Lung (tissue), 12 donors: Measurements from ENCODE around the gene GBX2. TPM values are rescaled to one million over a fixed set of nuclear protein-coding genes. Genes with fewer than 3 reads are reported as not detected.

Source experiments
- ATAC-seq: fragments of 200-7000 bp; cut with Tn5 transposase; one replicate; pipeline ENCODE4 v1.9.1; 2020; ENCODE audit warnings: moderate number of reproducible peaks; ENCODE audit not compliant: insufficient read depth, low FRiP score
- DNase-seq, 3 donors: peaks; one replicate each; pipeline ENCODE4 v3.0.0-alpha.2; 2013 to 2017
- H3K27ac ChIP-seq, 2 donors: one replicate each; pipeline ENCODE4 v1.5.1; 2013; ENCODE audit warnings: mild to moderate bottlenecking in 2 of 2, moderate library complexity in 2 of 2, control low read depth in 1 of 2, inconsistent platforms in 1 of 2, low read depth in 1 of 2, low read length in 1 of 2
- H3K27me3 ChIP-seq, 3 donors: one replicate each; pipeline ENCODE4 v1.5.1; 2013; ENCODE audit warnings: low read length in 2 of 3; ENCODE audit not compliant: control insufficient read depth in 3 of 3, insufficient read depth in 3 of 3
- H3K36me3 ChIP-seq, 4 donors: one replicate each; pipeline ENCODE4 v1.5.1; 2013; ENCODE audit warnings: low read length in 4 of 4, mild to moderate bottlenecking in 1 of 4, moderate library complexity in 1 of 4; ENCODE audit not compliant: control insufficient read depth in 4 of 4, insufficient read depth in 4 of 4
- H3K4me1 ChIP-seq, 5 donors: one replicate each; pipeline ENCODE4 v1.5.1; 2013; ENCODE audit warnings: low read length in 5 of 5, mild to moderate bottlenecking in 2 of 5, moderate library complexity in 1 of 5; ENCODE audit not compliant: control insufficient read depth in 5 of 5, insufficient read depth in 5 of 5
- H3K4me3 ChIP-seq: one replicate; pipeline ENCODE4 v1.5.1; 2013; ENCODE audit warnings: mild to moderate bottlenecking, control low read depth, moderate library complexity
- H3K9ac ChIP-seq, 2 donors: one replicate each; pipeline ENCODE4 v1.5.1; 2013; ENCODE audit warnings: low read length in 2 of 2, control low read depth in 1 of 2; ENCODE audit not compliant: insufficient read depth in 1 of 2
- H3K9me3 ChIP-seq, 4 donors: one replicate each; pipeline ENCODE4 v1.5.1; 2013; ENCODE audit warnings: low read length in 3 of 4, mild to moderate bottlenecking in 1 of 4, moderate library complexity in 1 of 4; ENCODE audit not compliant: control insufficient read depth in 4 of 4, insufficient read depth in 3 of 4
- WGBS, 2 donors: extraction: QIAGEN DNeasy Blood & Tissue Kit; methylation state at CpG; one replicate each; pipeline ENCODE4 v1.1.7; 2013; 5-methylcytosine and 5-hydroxymethylcytosine counted together
- polyA plus RNA-seq, 2 donors: library from polyadenylated mRNA; stranded (reverse); fragments of 200-250 nt; gene quantifications; one replicate each; pipeline ENCODE4 v1.2.1, GENCODE V29; 2013
- total RNA-seq, 2 donors: library from RNA; depleted of rRNA in 1 of 2; stranded (reverse); fragments of >200 nt in 1 of 2; gene quantifications; one replicate each; pipeline ENCODE4 v1.2.1, GENCODE V29; 2014 to 2021
- TF ChIP-seq, protein P1 (sequence below): IDR thresholded peaks from 2 replicates; pipeline ENCODE4 v1.5.1; 2012; ENCODE audit warnings: mild to moderate bottlenecking; ENCODE audit errors: control extremely low read depth, extremely low read depth
- donor health status: control.
- donor health status: control.
- donor health status: Bipolar disorder and iron deficiency.
- donor health status: healthy.
- donor health status: DM: yes; HTN: yes; CAD: no.

The GBX2 gene
- total and polyA plus RNA-seq, 4 donors: 0.17 TPM; not detected in 3

- 3 to 8% methylated on average over 27 of the region's 27 CpGs for WGBS, 2 donors
- Histone ChIP-seq H3K36me3 (no peaks in the 10 kb centered on the region), H3K4me1 (peaks cover 0 to 18% (median 6%) of the 10 kb centered on the region in 5 donors), H3K27ac (no peak overlapping the region), H3K4me3 (no peak overlapping the region), H3K9me3 (peaks cover 0 to 2% (median 0%) of the 10 kb centered on the region in 4 donors), H3K27me3 (peaks cover 37 to 81% (median 76%) of the 10 kb centered on the region in 3 donors), H3K9ac (no peak overlapping the region)
- TF ChIP-seq, protein P1, sequence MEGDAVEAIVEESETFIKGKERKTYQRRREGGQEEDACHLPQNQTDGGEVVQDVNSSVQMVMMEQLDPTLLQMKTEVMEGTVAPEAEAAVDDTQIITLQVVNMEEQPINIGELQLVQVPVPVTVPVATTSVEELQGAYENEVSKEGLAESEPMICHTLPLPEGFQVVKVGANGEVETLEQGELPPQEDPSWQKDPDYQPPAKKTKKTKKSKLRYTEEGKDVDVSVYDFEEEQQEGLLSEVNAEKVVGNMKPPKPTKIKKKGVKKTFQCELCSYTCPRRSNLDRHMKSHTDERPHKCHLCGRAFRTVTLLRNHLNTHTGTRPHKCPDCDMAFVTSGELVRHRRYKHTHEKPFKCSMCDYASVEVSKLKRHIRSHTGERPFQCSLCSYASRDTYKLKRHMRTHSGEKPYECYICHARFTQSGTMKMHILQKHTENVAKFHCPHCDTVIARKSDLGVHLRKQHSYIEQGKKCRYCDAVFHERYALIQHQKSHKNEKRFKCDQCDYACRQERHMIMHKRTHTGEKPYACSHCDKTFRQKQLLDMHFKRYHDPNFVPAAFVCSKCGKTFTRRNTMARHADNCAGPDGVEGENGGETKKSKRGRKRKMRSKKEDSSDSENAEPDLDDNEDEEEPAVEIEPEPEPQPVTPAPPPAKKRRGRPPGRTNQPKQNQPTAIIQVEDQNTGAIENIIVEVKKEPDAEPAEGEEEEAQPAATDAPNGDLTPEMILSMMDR: no peak
- ATAC-seq (no peak), DNase-seq (no peak)
These were observed 3.0 kb upstream of the GBX2 start for GRCh38 chr2:236171181-236171679.

GRCh38 chr2:236170590-236171165 is 2.5 kb upstream of the GBX2 start:
- 8 to 15% methylated on average over 21 of the region's 21 CpGs for WGBS, 2 donors
- H3K27me3 ChIP-seq: peaks cover 37 to 81% (median 77%) of the 10 kb centered on the region in 3 donors
- no peak for ATAC-seq
- peaks cover 0 to 2% (median 0%) of the 10 kb centered on the region in 4 donors for H3K9me3 ChIP-seq
- no peak overlapping the region for H3K4me3 ChIP-seq
- H3K27ac ChIP-seq: no peak overlapping the region
- no peak overlapping the region for H3K9ac ChIP-seq
- peaks cover 0 to 18% (median 6%) of the 10 kb centered on the region in 5 donors for H3K4me1 ChIP-seq
- no peaks in the 10 kb centered on the region for H3K36me3 ChIP-seq
- TF ChIP-seq, protein P1: no peak
- DNase-seq: no peak

DNA sequence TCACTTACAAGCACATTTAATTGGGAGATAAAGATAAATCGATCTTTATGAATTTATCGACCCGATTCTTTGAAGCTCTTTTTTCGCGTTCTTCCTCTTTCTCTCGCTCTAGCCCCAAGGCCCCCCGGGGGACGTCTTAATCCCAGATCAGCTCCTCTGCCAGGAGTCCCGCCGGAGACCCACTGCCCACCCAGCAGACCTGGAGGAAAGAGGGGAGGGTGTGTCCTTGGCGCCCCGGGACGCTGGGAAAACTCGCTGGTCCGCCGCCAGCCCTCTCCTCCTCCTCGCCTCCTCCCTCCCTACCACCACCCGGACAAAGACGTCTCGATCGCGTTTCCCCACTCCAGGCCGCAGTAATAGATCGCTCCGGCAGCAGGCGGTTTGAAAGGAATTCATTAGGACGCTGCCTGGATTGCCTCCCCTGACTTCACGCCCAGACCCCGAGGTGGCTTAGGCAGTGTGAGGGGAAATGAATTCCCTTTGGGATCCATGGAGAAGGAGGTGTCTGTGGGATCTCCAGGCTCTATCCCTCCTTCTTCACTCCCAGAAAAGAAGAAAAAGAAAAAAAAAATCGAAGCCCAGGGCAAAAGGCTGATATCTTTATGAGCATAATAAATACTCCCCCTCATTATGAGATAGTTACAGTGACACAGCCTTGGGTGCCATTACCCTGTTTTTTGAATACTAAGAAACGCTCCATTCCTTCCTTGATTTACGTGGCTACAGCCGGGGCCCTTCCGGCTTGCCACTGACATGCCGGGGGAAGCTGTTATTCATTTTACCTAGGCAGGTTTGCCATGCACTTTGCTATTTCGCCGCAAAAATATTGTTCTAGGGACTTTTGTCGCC is 1.8 kb upstream of the GBX2 start:
- H3K4me3 ChIP-seq: no peak overlapping the region
- peaks cover 0 to 2% (median 0%) of the 10 kb centered on the region in 4 donors for H3K9me3 ChIP-seq
- no peak overlapping the region for H3K27ac ChIP-seq
- H3K9ac ChIP-seq: no peak overlapping the region
- H3K36me3 ChIP-seq: no peaks in the 10 kb centered on the region
- DNase-seq (no peak), ATAC-seq (no peak)
- TF ChIP-seq, protein P1: no peak
- WGBS, 2 donors: 6 to 11% methylated on average over 37 to 38 of the region's 38 CpGs
- H3K4me1 ChIP-seq: peaks cover 0 to 18% (median 7%) of the 10 kb centered on the region in 5 donors
- peaks cover 37 to 81% (median 78%) of the 10 kb centered on the region in 3 donors for H3K27me3 ChIP-seq
